ES-I3 (cell line): ENCODE results near the gene NEUROG3.
"Not testable (repeated sequence)": the region's sequence is repeated elsewhere in the genome, so short reads cannot be mapped to it uniquely, and the experiment has no call there.

Experiments used
- H3K36me3 ChIP-seq: 2 replicates; pipeline ENCODE4 v1.6.1; 2013; ENCODE audit warnings: mild to moderate bottlenecking, low read length, control low read depth, moderate library complexity; ENCODE audit not compliant: insufficient read depth
- H3K4me1 ChIP-seq: 2 replicates; pipeline ENCODE4 v1.6.1; 2013; ENCODE audit warnings: mild to moderate bottlenecking, control low read depth, low read length; ENCODE audit not compliant: insufficient read depth
- H3K9ac ChIP-seq: 2 replicates; pipeline ENCODE4 v1.6.1; 2013; ENCODE audit warnings: low read depth, mild to moderate bottlenecking, low read length, moderate library complexity
- H3K9me3 ChIP-seq: 2 replicates; pipeline ENCODE4 v1.6.1; 2013; ENCODE audit warnings: mild to moderate bottlenecking, low read length, moderate library complexity; ENCODE audit not compliant: control insufficient read depth, insufficient read depth

NEUROG3 gene

GRCh38 chr10:69562731-69563254 is 10.4 kb downstream of the NEUROG3 start:
- Histone ChIP-seq H3K9ac (no peak overlapping the region), H3K36me3 (no peaks in the 10 kb centered on the region), H3K4me1 (no peaks in the 10 kb centered on the region), H3K9me3 (no peaks in the 10 kb centered on the region)

GRCh38 chr10:69559525-69559924 is 13.7 kb downstream of the NEUROG3 start:
- Histone ChIP-seq H3K9ac (no peak overlapping the region), H3K36me3 (no peaks in the 10 kb centered on the region), H3K4me1 (no peaks in the 10 kb centered on the region), H3K9me3 (no peaks in the 10 kb centered on the region)

- Histone ChIP-seq H3K9ac (no peak overlapping the region), H3K9me3 (no peaks in the 10 kb centered on the region), H3K4me1 (no peaks in the 10 kb centered on the region), H3K36me3 (no peaks in the 10 kb centered on the region)
These were observed 14.7 kb downstream of the NEUROG3 start for GRCh38 chr10:69558559-69558958.

GRCh38 chr10:69554611-69555010 is 18.6 kb downstream of the NEUROG3 start:
- Histone ChIP-seq H3K36me3 (no peaks in the 10 kb centered on the region), H3K4me1 (no peaks in the 10 kb centered on the region), H3K9me3 (peaks cover 6% of the 10 kb centered on the region; the same call in 1 of the 2 replicates), H3K9ac (no peak overlapping the region)

GRCh38 chr10:69553328-69553727 is 19.9 kb downstream of the NEUROG3 start:
- H3K9ac ChIP-seq, result no peak overlapping the region
- no peaks in the 10 kb centered on the region for H3K4me1 ChIP-seq
- H3K9me3 ChIP-seq, result peaks cover 15% of the 10 kb centered on the region; the same call in 1 of the 2 replicates
- no peaks in the 10 kb centered on the region for H3K36me3 ChIP-seq

GRCh38 chr10:69552268-69552667 is 21.0 kb downstream of the NEUROG3 start:
- Histone ChIP-seq H3K9me3 (peaks cover 15% of the 10 kb centered on the region; the same call in 1 of the 2 replicates), H3K4me1 (no peaks in the 10 kb centered on the region), H3K9ac (no peak overlapping the region), H3K36me3 (no peaks in the 10 kb centered on the region)

GRCh38 chr10:69549959-69550358 is 23.3 kb downstream of the NEUROG3 start:
- H3K9me3 ChIP-seq, result peaks cover 15% of the 10 kb centered on the region; the same call in 1 of the 2 replicates
- no peaks in the 10 kb centered on the region for H3K36me3 ChIP-seq
- no peaks in the 10 kb centered on the region for H3K4me1 ChIP-seq

GRCh38 chr10:69541463-69541862 is 31.8 kb downstream of the NEUROG3 start:
- H3K36me3 ChIP-seq, result no peaks in the 10 kb centered on the region
- H3K9me3 ChIP-seq, result peaks cover 10% of the 10 kb centered on the region; the same call in 1 of the 2 replicates
- H3K9ac ChIP-seq, result no peak overlapping the region
- H3K4me1 ChIP-seq, result no peaks in the 10 kb centered on the region

More at GRCh38 chr10:69549959-69550358, 23.3 kb downstream of the NEUROG3 start:
- H3K9ac ChIP-seq, result no peak overlapping the region

- no peak overlapping the region for H3K9ac ChIP-seq
- H3K9me3 ChIP-seq, result peaks cover 10% of the 10 kb centered on the region; the same call in 1 of the 2 replicates
- no peaks in the 10 kb centered on the region for H3K4me1 ChIP-seq
- H3K36me3 ChIP-seq, result no peaks in the 10 kb centered on the region
These were observed 34.8 kb downstream of the NEUROG3 start for GRCh38 chr10:69538461-69538860.

GRCh38 chr10:69537449-69537848 is 35.8 kb downstream of the NEUROG3 start:
- no peaks in the 10 kb centered on the region for H3K4me1 ChIP-seq
- no peak overlapping the region for H3K9ac ChIP-seq
- H3K9me3 ChIP-seq, result peaks cover 10% of the 10 kb centered on the region; the same call in 1 of the 2 replicates
- H3K36me3 ChIP-seq, result no peaks in the 10 kb centered on the region

- not testable (repeated sequence) for H3K36me3 ChIP-seq, H3K9me3 ChIP-seq, H3K9ac ChIP-seq, H3K4me1 ChIP-seq
These were observed 36.7 kb downstream of the NEUROG3 start for GRCh38 chr10:69536521-69536920.

GRCh38 chr10:69533658-69534057 is 39.6 kb downstream of the NEUROG3 start:
- Histone ChIP-seq H3K4me1 (no peaks in the 10 kb centered on the region), H3K36me3 (no peaks in the 10 kb centered on the region), H3K9me3 (no peaks in the 10 kb centered on the region), H3K9ac (no peak overlapping the region)

GRCh38 chr10:69527961-69528360 is 45.3 kb downstream of the NEUROG3 start:
- Histone ChIP-seq H3K9ac (no peak overlapping the region), H3K9me3 (no peaks in the 10 kb centered on the region), H3K36me3 (no peaks in the 10 kb centered on the region), H3K4me1 (no peaks in the 10 kb centered on the region)
